Neutrophil (primary cell): Measurements from ENCODE around the gene PITHD1.
"Not testable (repeated sequence)": the region's sequence is repeated elsewhere in the genome, so short reads cannot be mapped to it uniquely, and the experiment has no call there.

Source experiments
- H3K27ac ChIP-seq: fragments of 200-600 bp; sonication (generic); 2 replicates; pipeline ENCODE4 v1.5.1; 2016; ENCODE audit warnings: mild to moderate bottlenecking, moderate library complexity
- H3K27me3 ChIP-seq: fragments of 200-600 bp; sonication (generic); 2 replicates; pipeline ENCODE4 v1.6.0; 2016; ENCODE audit warnings: mild to moderate bottlenecking
- H3K36me3 ChIP-seq: fragments of 200-600 bp; sonication (generic); 2 replicates; pipeline ENCODE4 v1.5.1; 2017
- H3K4me1 ChIP-seq, 2 experiments: fragments of 200-600 bp in 1 of 2; sonication (generic) in 1 of 2; 1 replicate in 1 of 2; 2 replicates in 1 of 2; pipeline versions ENCODE4 v1.5.1 to v1.6.1; 2013 to 2016; ENCODE audit warnings: low read depth in 1 of 2, low read length in 1 of 2, mild to moderate bottlenecking in 1 of 2, moderate library complexity in 1 of 2; ENCODE audit not compliant: control insufficient read depth in 1 of 2, insufficient read depth in 1 of 2
- H3K4me3 ChIP-seq, 2 experiments: fragments of 200-600 bp in 1 of 2; sonication (generic) in 1 of 2; 1 replicate in 1 of 2; 2 replicates in 1 of 2; pipeline ENCODE4 v1.5.1; 2013 to 2016; ENCODE audit warnings: low read depth in 1 of 2, low read length in 1 of 2, mild to moderate bottlenecking in 1 of 2, moderate library complexity in 1 of 2
- H3K9me3 ChIP-seq: fragments of 200-600 bp; sonication (generic); 2 replicates; pipeline ENCODE4 v1.5.1; 2016
- CTCF ChIP-seq: fragments of 200-600 bp; sonication (generic); IDR thresholded peaks from 2 replicates; pipeline ENCODE4 v1.5.1; 2016; ENCODE audit warnings: antibody characterized with exemption

Gene PITHD1

GRCh38 chr1:23799570-23800399 lies 21.6 kb downstream of the PITHD1 start:
- Histone ChIP-seq H3K9me3 (no peaks in the 10 kb centered on the region), H3K27me3 (no peaks in the 10 kb centered on the region), H3K36me3 (peaks cover 51% of the 10 kb centered on the region), H3K27ac (peak overlapping the region; percentile 90), H3K4me1 (peaks cover 19 to 23% of the 10 kb centered on the region in 2 experiments), H3K4me3 (peak overlapping the region; percentile 87 to 97)
- no peak for TF ChIP-seq CTCF

DNA sequence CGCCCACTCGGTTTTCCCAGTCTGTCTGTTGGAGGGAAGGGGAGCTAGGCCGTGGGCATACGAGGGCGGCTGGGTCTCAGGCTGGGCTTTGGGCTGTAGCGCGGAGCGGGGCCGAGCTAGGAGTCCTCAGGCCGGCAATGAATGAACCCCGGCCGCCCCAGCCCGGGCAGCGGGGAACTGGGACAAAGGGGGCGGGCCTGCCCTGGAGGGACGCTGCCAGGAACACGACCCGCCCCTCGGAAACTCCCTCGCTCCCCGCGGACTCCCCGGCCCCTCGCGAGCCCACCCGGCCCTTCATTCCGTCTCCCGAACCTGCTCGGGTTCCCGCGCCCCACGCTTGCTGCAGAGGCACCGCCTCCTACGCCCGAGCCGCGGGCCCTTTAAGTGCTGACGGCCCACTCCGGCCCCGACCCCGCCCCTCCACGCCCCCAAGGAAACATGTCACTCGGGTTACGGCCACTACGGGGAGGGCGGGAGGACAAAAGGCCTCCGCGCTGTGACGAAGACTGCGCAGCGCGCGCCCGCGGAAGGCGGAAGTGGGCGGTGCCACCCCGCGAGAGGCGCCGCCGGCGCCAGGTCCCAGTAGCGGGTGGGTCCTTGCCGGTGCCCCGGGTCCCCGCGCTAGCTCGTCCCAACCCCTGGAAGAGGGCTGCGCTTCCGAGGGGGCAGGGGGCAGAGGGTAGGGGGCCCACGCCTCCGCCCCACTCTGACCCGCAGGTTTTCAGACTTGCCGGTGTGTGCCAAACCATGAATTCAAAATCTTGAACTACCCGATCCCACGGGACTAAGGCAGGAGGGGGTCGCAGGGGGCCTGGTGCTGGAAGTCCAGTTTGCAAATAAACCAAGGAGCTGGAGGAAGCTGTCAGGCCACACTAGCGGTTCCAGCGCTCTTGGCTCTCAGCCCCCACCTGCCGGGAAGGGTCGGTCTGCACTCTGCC lies 22.5 kb downstream of the PITHD1 start, which contains the start of gene GALE:
Gene GALE, minus strand, starts transcription at position 355 of the 938 bp plus-strand sequence. CDS start 1,747 bp downstream, outside the sequence.
- TF ChIP-seq CTCF: peak; percentile 29
- Histone ChIP-seq H3K36me3 (peaks cover 42% of the 10 kb centered on the region), H3K4me1 (peaks cover 19 to 23% of the 10 kb centered on the region in 2 experiments), H3K27me3 (no peaks in the 10 kb centered on the region), H3K27ac (peak within 1 kb of the TSS; percentile 90), H3K4me3 (peak within 1 kb of the TSS; percentile 87 to 97), H3K9me3 (no peaks in the 10 kb centered on the region)

DNA sequence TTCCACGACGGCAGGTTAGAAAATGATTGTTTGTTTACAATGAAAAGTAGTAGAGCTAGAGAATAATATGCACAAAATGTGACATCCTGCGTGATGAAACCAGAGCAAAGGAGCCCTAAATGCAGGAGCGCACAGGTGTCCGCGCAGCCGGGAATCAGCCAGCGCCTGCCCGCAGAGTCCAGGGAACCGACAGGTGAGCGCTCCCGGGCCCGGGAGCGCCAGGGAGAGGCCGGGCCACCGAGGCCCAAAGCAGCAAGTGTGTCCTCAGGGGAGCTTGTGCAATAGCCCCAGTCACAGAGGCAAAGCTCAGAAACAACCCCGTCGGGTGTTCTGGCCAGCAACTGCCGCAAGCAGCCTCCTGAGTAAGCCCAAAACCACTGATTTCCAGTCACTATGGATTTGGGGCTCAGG lies 23.1 kb downstream of the PITHD1 start:
- no peak for TF ChIP-seq CTCF
- peak overlapping the region; percentile 90 for H3K27ac ChIP-seq
- peaks cover 35% of the 10 kb centered on the region for H3K36me3 ChIP-seq
- H3K9me3 ChIP-seq: no peaks in the 10 kb centered on the region
- peak overlapping the region; percentile 87 to 97 for H3K4me3 ChIP-seq
- H3K27me3 ChIP-seq: no peaks in the 10 kb centered on the region
- H3K4me1 ChIP-seq: peaks cover 19 to 23% of the 10 kb centered on the region in 2 experiments

DNA sequence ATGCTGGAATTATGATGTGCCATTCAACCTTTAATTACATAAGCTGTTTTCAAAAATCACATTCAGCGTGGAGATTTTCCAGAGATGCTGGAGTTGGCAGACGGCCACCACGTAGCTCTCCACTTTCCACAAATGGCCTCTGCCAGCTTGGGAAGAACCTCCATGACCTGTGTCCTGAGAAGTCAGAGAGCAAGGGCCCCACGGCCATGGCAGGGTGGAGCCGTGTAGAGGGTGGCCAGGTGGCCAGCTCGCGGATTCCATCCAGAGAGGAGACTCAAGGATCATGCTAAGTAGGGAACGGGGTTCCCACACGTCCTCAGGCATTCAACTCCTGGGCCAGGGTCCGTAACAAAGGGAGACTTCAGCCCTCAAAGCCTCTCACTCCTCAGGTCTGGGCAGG lies 23.7 kb downstream of the PITHD1 start:
- Histone ChIP-seq H3K27me3 (no peaks in the 10 kb centered on the region), H3K36me3 (peaks cover 30% of the 10 kb centered on the region), H3K9me3 (no peaks in the 10 kb centered on the region), H3K4me3 (peak overlapping the region in 1 of 2 experiments; percentile 87), H3K27ac (peak overlapping the region; percentile 90), H3K4me1 (peaks cover 22 to 28% of the 10 kb centered on the region in 2 experiments)
- no peak for TF ChIP-seq CTCF

DNA sequence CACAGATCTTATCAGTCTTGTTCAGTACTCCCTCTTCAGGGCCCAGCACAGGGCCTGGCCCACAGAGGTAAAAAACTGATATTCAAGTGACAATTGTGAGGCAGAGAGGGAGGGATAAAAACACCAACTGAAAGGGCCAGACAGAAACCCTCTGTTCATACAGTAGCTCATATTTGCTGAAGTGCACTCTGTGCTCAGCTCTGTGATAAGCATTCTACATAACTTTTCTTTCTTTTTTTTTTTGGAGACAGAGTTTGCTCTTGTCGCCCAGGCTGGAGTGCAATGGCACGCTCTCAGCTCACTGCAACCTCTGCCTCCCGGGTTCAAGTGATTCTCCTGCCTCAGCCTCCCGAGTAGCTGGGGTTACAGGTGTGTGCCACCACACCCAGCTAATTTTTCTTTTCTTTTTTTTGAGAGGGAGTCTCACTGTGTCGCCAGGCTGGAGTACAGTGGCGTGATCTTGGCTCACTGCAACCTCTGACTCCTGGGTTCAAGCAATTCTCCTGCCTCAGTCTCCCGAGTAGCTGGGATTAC lies 24.7 kb downstream of the PITHD1 start:
- peaks cover 20% of the 10 kb centered on the region for H3K36me3 ChIP-seq

More for the DNA sequence above, 24.7 kb downstream of the PITHD1 start:
- H3K27ac ChIP-seq, H3K27me3 ChIP-seq, H3K4me3 ChIP-seq, H3K9me3 ChIP-seq: not testable (repeated sequence)
- H3K4me1 ChIP-seq: peaks cover 32 to 38% of the 10 kb centered on the region in 2 experiments
